ENCODE measurements around the gene LMO1.

DNA sequence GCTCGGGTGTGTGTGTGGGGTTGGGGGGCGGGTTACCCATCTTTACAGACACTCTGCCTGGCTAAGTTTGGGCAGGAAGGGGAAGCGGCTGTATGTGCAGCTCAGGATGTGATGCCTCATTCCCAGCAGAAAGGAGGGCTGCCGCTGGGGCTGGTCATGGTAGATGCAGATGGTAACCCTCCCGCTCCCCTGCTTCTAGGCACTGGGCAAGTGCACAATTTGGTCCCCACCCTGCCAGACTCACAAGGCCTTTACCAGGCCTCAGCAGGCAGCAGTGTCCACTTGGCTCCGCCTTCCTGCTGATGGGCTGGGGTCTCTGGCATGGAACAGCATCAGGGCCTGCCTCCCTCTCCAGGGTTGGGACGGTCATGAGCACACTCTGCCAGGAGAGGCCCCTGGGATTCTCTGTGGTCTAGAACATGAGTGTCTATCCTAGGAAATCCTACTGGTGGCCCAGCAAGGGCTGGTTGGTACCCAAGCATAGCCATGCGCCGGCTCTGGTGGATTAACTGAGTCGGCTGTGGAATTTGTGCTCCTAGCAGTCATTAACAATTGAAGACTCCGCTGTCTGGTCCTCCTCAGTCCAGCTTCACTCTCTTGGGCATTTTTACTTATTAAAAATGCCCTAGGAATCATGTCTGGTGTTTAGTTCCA, 4.2 kb downstream of the LMO1 start:
- no peak for TF ChIP-seq ZFP3 (CRISPR knock-in tag; IDR thresholded peaks at IDR 0.05)
- no peak for TF ChIP-seq PPARA (CRISPR knock-in tag; IDR thresholded peaks at IDR 0.05; ENCODE audit: borderline replicate concordance)
- TF ChIP-seq, protein P1, sequence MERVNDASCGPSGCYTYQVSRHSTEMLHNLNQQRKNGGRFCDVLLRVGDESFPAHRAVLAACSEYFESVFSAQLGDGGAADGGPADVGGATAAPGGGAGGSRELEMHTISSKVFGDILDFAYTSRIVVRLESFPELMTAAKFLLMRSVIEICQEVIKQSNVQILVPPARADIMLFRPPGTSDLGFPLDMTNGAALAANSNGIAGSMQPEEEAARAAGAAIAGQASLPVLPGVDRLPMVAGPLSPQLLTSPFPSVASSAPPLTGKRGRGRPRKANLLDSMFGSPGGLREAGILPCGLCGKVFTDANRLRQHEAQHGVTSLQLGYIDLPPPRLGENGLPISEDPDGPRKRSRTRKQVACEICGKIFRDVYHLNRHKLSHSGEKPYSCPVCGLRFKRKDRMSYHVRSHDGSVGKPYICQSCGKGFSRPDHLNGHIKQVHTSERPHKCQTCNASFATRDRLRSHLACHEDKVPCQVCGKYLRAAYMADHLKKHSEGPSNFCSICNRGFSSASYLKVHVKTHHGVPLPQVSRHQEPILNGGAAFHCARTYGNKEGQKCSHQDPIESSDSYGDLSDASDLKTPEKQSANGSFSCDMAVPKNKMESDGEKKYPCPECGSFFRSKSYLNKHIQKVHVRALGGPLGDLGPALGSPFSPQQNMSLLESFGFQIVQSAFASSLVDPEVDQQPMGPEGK (CRISPR knock-in tag; IDR thresholded peaks at IDR 0.05; ENCODE audit: borderline replicate concordance), result no peak
- no peak for TF ChIP-seq ZNF70 (CRISPR knock-in tag; IDR thresholded peaks at IDR 0.05)

Data from SK-N-SH treated with all-trans-retinoic acid at 6 μM for 48 hours (cell line).